Anterior cingulate cortex (tissue), 58 donors: ENCODE results near the gene UTY.
A peak's percentile ranks its signal among the peaks of the same experiment; 100 is the strongest.

Experiments used
- DNase-seq, 58 donors: peaks; one replicate each; lab custom pipeline; 2025; lab: John Stamatoyannopoulos, UW

Gene UTY

GRCh38 chrY:13479828-13480227, at the start of gene UTY:
UTY (minus strand) TSS chrY:13480033; CDS start chrY:13479665, 368 bp downstream.
- DNase-seq, result peak in 33 of 58 donors; percentile 7 to 90 (median 75)

GRCh38 chrY:13520474-13520873, 40.6 kb upstream of the UTY start:
- DNase-seq, result no peak

GRCh38 chrY:13501215-13501614, 21.4 kb upstream of the UTY start:
- DNase-seq, result no peak

GRCh38 chrY:13493737-13494136, 13.9 kb upstream of the UTY start:
- DNase-seq, result no peak

GRCh38 chrY:13492408-13492807, 12.6 kb upstream of the UTY start:
- DNase-seq, result no peak

GRCh38 chrY:13488738-13489137, 8.9 kb upstream of the UTY start:
- DNase-seq, result no peak

GRCh38 chrY:13479121-13479711, 617 bp downstream of the UTY start:
- DNase-seq, result peak in 30 of 58 donors; percentile 1 to 54 (median 24)

- DNase-seq, result peak in 21 of 58 donors; percentile 0 to 30 (median 1)
Measured at GRCh38 chrY:13478126-13478785, 1.6 kb downstream of the UTY start.

GRCh38 chrY:13474997-13475396, 4.8 kb downstream of the UTY start:
- no peak for DNase-seq

- no peak for DNase-seq
Measured at GRCh38 chrY:13451572-13451971, 28.3 kb downstream of the UTY start.

GRCh38 chrY:13450596-13451130, 29.2 kb downstream of the UTY start:
- DNase-seq, result peak in 1 of 58 donors; percentile 0

- no peak for DNase-seq
Measured at GRCh38 chrY:13445566-13445965, 34.3 kb downstream of the UTY start.

- no peak for DNase-seq
Measured at GRCh38 chrY:13443146-13443545, 36.7 kb downstream of the UTY start.

- DNase-seq, result no peak
Measured at GRCh38 chrY:13440811-13441210, 39.0 kb downstream of the UTY start.

- DNase-seq, result peak in 7 of 58 donors; percentile 0 to 7 (median 0)
Measured at GRCh38 chrY:13435968-13436937, 43.6 kb downstream of the UTY start.

- DNase-seq, result no peak
Measured at GRCh38 chrY:13435206-13435967, 44.4 kb downstream of the UTY start.

- no peak for DNase-seq
Measured at GRCh38 chrY:13432293-13433025, 47.4 kb downstream of the UTY start.

GRCh38 chrY:13429551-13429950, 50.3 kb downstream of the UTY start:
- no peak for DNase-seq

GRCh38 chrY:13423281-13423732, 56.5 kb downstream of the UTY start:
- peak in 9 of 58 donors; percentile 0 to 53 (median 0) for DNase-seq
